Glutamatergic neuron (in vitro differentiated cells): ENCODE results near the gene SNX3. TPM values are rescaled to one million over a fixed set of nuclear protein-coding genes. Genes with fewer than 3 reads are reported as not detected.
"Not testable (repeated sequence)": the region's sequence is repeated elsewhere in the genome, so short reads cannot be mapped to it uniquely, and the experiment has no call there.

ENCODE experiments used
- DNase-seq: peaks from one replicate; pipeline ENCODE4 v3.0.0; 2022
- H3K27ac Mint-ChIP-seq: one replicate; pipeline ENCODE4 v1.8.0; 2020; ENCODE audit warnings: mild to moderate bottlenecking, mixed read lengths, inconsistent platforms; ENCODE audit not compliant: unreplicated experiment
- H3K27me3 Mint-ChIP-seq: one replicate; pipeline ENCODE4 v1.8.0; 2020; ENCODE audit warnings: mild to moderate bottlenecking, moderate library complexity, mixed read lengths, inconsistent platforms; ENCODE audit not compliant: unreplicated experiment
- H3K36me3 Mint-ChIP-seq: one replicate; pipeline ENCODE4 v1.8.0; 2020; ENCODE audit warnings: mild to moderate bottlenecking, mixed read lengths, inconsistent platforms; ENCODE audit not compliant: unreplicated experiment
- H3K4me1 Mint-ChIP-seq: one replicate; pipeline ENCODE4 v1.8.0; 2020; ENCODE audit warnings: mild to moderate bottlenecking, low read depth, mixed read lengths, inconsistent platforms; ENCODE audit not compliant: unreplicated experiment
- H3K4me3 Mint-ChIP-seq: one replicate; pipeline ENCODE4 v1.8.0; 2020; ENCODE audit warnings: mild to moderate bottlenecking, mixed read lengths, inconsistent platforms; ENCODE audit not compliant: unreplicated experiment
- H3K9me3 Mint-ChIP-seq: one replicate; pipeline ENCODE4 v1.8.0; 2020; ENCODE audit warnings: mild to moderate bottlenecking, moderate library complexity, mixed read lengths, inconsistent platforms; ENCODE audit not compliant: unreplicated experiment
- total RNA-seq: library from RNA; stranded (reverse); fragmentation: NEBNext Ultra II Directional; extraction: Animal tissue kit (Norgen Biotek cat#: 25700); gene quantifications from one replicate; pipeline ENCODE4 v1.2.1, GENCODE V29; 2021; ENCODE audit not compliant: unreplicated experiment
- TF ChIP-seq, protein P1 (sequence below): fragments of 200-600 bp; sonication (generic); IDR thresholded peaks from one replicate; pipeline ENCODE4 v1.5.0; 2021; ENCODE audit not compliant: partially characterized antibody, unreplicated experiment

The SNX3 gene
- total RNA-seq, 1 donor from 2014 or later: 66.2 TPM

DNA sequence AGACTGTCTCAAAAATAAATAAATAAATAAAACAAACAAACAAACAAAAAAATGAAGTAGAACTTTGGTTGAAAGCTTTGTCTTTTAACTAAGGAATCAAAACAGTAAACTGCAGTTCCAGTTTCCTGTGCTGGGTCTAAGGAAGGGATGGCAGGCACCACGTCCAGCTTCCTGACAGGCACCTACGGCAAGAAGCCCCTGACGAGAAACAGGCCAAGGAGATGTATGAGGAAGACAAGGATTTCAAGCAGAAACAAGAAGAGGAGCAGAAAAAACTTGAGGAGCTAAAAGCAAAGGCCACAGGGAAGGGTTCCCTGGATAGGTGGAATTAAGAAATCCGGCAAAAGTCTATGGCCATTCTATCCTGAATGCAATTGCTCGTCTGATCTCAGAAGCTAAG, 8.8 kb downstream of the SNX3 start:
- no peaks in the 10 kb centered on the region for H3K9me3 Mint-ChIP-seq
- no peaks in the 10 kb centered on the region for H3K36me3 Mint-ChIP-seq
- no peak overlapping the region for H3K27ac Mint-ChIP-seq
- H3K4me3 Mint-ChIP-seq: no peak overlapping the region
- H3K4me1 Mint-ChIP-seq: peaks cover 1% of the 10 kb centered on the region
- no peak for DNase-seq
- H3K27me3 Mint-ChIP-seq: no peaks in the 10 kb centered on the region
- TF ChIP-seq, protein P1, sequence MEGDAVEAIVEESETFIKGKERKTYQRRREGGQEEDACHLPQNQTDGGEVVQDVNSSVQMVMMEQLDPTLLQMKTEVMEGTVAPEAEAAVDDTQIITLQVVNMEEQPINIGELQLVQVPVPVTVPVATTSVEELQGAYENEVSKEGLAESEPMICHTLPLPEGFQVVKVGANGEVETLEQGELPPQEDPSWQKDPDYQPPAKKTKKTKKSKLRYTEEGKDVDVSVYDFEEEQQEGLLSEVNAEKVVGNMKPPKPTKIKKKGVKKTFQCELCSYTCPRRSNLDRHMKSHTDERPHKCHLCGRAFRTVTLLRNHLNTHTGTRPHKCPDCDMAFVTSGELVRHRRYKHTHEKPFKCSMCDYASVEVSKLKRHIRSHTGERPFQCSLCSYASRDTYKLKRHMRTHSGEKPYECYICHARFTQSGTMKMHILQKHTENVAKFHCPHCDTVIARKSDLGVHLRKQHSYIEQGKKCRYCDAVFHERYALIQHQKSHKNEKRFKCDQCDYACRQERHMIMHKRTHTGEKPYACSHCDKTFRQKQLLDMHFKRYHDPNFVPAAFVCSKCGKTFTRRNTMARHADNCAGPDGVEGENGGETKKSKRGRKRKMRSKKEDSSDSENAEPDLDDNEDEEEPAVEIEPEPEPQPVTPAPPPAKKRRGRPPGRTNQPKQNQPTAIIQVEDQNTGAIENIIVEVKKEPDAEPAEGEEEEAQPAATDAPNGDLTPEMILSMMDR: no peak

DNA sequence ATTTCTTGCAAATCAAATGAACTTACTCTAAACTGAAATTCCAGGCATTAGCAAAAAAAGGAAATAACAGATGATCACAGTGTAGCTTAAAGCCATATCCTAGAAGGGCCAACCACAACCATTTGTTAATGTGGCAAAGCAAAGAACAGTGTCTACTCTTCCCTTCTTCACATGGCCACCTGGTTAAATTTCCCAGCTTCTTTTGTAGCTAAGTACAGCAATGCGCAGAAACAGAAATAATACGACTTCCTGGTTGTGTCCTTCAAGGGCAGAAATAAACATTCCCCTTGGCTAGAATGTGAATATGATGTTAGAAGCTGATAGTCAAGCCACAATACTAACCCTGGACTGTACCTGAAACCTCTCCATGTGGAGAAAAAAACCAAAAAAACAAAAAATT, 9.6 kb downstream of the SNX3 start:
- no peaks in the 10 kb centered on the region for H3K4me1 Mint-ChIP-seq
- H3K9me3 Mint-ChIP-seq: no peaks in the 10 kb centered on the region
- H3K27ac Mint-ChIP-seq: no peak overlapping the region
- no peaks in the 10 kb centered on the region for H3K27me3 Mint-ChIP-seq
- no peak for DNase-seq
- no peaks in the 10 kb centered on the region for H3K36me3 Mint-ChIP-seq
- TF ChIP-seq, protein P1: no peak
- H3K4me3 Mint-ChIP-seq: no peak overlapping the region

DNA sequence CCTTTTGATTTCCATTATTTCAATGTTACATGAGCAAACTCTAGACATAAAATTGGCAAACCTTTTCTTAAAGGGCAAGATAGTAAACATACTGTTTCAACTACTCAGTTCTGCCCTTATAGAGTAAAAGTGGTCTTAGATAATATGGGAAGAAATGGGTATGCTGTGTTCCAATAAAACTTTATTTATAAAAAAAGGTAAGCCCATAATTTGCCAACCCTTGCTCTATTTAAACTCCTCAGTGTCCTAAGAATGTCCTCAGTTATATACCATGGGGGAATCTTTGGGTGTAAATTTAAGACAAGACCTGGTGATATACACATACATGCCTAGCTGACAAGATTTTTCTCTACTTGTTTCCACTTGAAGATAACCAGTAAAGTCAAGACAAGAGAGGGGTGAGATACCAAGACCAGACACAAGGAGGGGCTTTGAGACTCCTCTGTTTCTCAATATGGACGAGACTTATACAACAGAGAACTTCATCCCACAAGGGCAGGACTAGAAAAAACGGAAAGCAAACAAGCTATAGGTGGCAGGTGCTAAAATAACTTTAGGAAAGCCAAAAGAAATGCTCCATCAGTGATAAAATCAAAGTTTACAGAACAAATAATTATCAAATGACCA, 10.5 kb downstream of the SNX3 start:
- TF ChIP-seq, protein P1: peak; percentile 38
- Mint-ChIP-seq H3K27me3 (no peaks in the 10 kb centered on the region), H3K4me1 (no peaks in the 10 kb centered on the region), H3K9me3 (no peaks in the 10 kb centered on the region), H3K4me3 (no peak overlapping the region), H3K27ac (no peak overlapping the region), H3K36me3 (peaks cover 6% of the 10 kb centered on the region)
- no peak for DNase-seq

DNA sequence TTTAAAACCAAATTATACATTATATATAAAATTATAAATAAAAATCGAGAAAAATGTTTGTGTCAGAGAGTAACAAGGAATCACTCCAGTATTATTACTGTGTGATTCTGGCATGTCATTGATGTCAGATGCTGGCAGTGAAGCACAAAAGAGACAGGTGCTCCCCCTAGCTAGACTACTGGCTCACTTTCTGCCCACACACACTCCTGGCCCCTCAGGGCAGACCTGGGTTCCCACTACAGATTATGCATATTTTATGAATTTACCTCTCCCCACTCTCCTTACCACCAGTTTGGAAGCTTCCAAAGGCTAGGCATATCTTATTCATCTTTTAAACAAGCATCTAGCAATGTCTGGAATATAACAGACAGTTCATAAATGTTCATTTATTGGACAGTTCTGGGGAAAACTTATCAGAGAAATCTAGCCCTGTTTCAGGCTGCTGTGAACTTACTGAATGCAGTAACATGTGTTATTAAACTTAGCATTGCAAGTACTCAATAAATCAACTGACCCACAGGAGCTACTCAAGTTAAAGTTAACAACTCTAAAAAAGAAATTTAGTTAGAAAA, 12.8 kb downstream of the SNX3 start:
- no peak for DNase-seq
- Mint-ChIP-seq H3K27ac (no peak overlapping the region), H3K36me3 (peaks cover 9% of the 10 kb centered on the region), H3K4me1 (no peaks in the 10 kb centered on the region), H3K9me3 (no peaks in the 10 kb centered on the region), H3K27me3 (no peaks in the 10 kb centered on the region), H3K4me3 (no peak overlapping the region)
- TF ChIP-seq, protein P1: no peak

DNA sequence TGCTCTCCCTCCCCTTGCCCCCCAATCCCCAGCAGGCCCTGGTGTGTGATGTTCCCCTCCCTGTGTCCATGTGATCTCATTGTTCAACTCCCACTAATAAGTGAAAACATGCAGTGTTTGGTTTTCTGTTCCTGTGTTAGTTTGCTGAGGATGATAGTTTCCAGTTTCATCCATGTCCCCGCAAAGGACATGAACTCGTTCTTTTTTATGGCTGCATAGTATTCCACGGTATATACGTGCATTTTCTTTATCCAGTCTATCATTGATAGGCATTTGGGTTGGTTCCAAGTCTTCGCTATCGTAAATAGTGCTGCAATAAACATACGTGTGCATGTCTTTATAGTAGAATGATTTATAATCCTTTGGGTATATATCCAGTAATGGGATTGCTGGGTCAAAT, 15.7 kb downstream of the SNX3 start:
- H3K4me3 Mint-ChIP-seq, H3K27me3 Mint-ChIP-seq, H3K4me1 Mint-ChIP-seq, H3K27ac Mint-ChIP-seq, DNase-seq, H3K9me3 Mint-ChIP-seq: not testable (repeated sequence)
- H3K36me3 Mint-ChIP-seq: peaks cover 19% of the 10 kb centered on the region
